MV-4-11 (cell line): ENCODE measurements around the gene FAM83G.

Experiments used
- DNase-seq: peaks from one replicate; lab custom pipeline; 2025; lab: John Stamatoyannopoulos, UW

The FAM83G gene

GRCh38 chr17:18920911-18921441 is 83.6 kb downstream of the FAM83G start:
- DNase-seq: no peak

- no peak for DNase-seq
Measured at GRCh38 chr17:18919963-18920362, 84.6 kb downstream of the FAM83G start.
